ENCODE data around the gene LRP5.

The LRP5 gene

DNA sequence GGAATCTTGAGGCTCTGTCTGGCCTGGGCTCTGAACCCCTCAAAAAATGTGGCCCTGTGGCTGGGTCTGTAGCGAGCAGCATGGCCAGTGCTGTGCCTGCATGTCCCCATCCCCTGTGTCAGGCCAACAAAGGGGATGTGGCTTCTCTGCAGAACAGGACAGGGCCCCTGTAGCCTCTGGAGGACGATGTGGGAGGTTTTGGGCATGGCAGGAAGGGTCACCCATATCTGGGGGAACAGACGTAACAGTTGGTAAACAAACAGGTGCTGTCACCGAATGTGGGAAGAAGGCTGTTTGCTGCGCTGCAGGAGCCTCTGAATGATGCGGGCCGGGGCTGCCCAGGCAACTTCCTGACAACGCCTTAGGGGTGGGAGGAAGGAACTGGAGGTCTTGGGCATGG, 35.0 kb downstream of the LRP5 start:
- peak; percentile 57 for DNase-seq (ENCODE audit: low read depth)

- DNase-seq (ENCODE audit: low read depth) = no peak
Observed at GRCh38 chr11:68347841-68348240, 35.5 kb downstream of the LRP5 start.

DNA sequence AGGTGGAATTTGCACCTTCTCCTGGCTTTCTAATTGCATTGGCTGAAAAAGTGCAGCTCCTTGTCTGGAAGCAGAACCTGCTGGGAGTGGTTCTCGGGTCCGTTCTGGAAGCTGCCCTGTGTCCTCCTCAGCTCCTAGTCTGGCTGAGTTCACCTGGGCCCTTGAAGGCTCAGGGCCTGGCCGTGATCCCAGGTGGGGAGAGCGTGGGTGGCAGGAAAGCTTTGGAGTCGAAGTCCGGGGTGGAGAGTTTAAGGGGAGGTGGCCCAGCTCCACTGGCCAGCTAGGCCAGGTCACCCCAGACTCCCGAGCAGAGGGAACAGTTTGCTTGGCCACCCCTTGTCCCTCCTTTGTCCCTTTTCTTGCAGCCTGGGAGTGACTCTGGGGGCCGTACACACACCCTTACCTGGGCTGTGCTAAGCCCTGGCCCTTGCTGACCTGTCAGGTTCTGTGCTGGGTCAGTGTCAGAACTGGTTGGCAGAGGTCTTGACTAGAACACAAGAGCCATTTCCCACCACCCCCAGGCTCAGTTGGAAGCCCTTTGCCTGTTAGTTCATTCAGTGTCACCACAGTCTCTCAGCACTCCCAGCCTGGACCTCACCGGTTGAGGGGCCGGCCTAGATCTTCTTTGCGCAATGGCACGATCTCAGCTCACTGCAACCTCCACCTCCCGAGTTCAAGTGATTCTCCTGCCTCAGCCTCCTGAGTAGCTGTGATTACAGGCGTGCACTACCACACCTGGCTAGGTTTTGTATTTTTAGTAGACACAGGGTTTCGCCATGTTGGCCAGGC, 37.3 kb downstream of the LRP5 start:
- no peak for DNase-seq (ENCODE audit: low read depth)

- DNase-seq (ENCODE audit: low read depth) = no peak
Observed at GRCh38 chr11:68350759-68351449, 38.5 kb downstream of the LRP5 start.

DNA sequence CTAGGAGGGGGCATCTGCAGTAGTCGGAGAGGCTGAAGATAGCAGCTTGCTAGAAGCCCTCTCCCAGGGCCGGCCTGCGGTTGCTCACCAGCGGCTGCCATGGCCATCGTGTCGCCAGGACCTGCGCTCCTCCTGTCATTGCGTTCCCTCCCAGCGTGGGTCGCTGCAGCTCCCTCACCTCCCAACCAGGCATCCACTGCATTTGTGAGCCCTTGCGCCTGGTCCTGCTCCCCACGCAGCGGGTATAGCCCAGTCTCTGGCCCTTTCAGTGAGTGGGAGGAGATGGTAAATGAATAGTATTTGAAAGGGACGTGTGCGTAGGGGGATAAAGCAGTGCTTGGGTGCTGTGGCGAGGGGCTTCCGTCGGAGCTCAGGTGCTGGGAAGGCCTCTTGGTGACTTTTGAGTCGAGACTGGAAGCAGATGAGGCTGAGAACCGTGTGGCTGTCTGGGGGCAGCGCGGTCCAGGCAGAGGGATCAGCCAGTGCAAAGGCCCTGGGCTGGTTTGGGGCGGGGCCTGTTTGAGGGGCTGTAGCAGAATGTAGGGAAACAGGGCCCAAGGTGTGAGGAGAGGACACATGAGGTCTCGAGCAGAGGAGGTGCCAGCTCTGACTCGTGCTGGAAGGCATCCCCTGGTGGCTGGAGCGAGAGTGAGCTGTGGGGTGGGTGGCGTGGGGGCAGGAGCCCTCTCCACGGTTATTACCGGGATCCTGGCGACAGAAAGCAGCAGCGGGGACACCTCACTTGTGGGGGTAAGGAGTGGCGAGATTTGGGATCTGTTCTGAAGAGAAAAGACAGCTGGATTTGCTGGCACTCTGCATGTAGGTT, 39.3 kb downstream of the LRP5 start:
- DNase-seq (ENCODE audit: low read depth) = no peak

- DNase-seq (ENCODE audit: low read depth) = no peak
Observed at GRCh38 chr11:68352591-68352990, 40.2 kb downstream of the LRP5 start.

DNA sequence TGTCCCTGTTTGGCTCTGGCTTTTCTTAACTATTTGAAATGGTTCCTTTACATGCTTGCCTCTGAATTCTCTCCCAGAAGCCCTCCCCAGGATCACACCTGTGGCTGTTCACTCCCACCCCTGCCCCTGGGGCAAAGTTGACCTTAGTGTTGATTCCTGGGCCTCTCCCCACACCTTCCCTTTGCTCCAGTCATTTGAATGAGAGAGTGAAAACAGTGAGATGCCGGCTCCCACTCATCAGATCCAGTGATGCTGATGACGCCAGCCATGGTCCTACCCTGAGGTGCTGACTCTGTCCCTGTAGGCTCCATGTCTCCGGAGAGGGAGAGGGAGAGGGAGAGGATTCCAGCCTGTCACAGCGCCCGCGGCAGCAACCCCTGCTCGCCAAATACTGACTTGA, 40.7 kb downstream of the LRP5 start:
- DNase-seq (ENCODE audit: low read depth) = no peak

DNA sequence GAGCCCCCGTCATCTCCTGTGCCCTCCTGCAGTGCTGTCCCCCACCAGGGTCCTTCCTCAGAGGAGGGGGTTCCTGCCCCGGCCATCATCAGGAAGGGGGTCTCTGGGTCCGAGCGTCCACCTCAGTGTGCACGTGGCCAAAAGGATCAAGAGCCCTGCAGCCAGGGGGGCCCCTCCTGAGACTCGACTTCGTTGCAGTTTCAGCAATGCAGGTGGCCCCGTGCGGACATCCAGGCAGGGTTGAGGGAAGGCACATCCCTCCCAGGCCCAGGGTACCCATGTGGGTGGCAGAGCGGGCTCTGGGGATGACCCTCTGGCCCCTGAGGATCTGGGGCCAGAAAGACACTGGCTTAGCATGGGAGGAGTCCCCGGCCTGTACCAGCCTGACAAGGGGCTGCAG, 41.3 kb downstream of the LRP5 start:
- DNase-seq (ENCODE audit: low read depth) = no peak

GRCh38 chr11:68354148-68354872, 41.9 kb downstream of the LRP5 start:
- DNase-seq (ENCODE audit: low read depth) = no peak

DNA sequence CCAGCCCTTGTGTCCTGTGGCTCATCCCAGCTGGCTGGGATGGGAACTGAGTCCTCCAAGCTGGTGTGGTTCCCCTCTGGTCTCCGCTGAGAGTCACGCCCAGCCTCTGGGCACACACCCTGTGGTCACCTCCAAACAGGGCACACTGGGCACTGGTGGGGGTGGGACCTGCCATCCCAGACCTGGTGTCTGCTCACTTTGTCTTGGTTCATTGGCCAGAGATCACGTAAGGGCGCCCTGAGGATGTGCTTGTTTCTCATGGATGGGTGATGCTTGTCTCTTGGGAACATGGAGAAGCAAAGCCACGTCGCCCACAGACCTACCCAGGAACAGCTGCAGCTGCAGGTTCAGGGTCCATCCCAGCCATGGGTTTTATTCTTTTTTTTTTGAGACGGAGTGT, 43.1 kb downstream of the LRP5 start:
- no peak for DNase-seq (ENCODE audit: low read depth)

GRCh38 chr11:68357568-68357967, 45.2 kb downstream of the LRP5 start:
- DNase-seq (ENCODE audit: low read depth) = no peak

- no peak for DNase-seq (ENCODE audit: low read depth)
Observed at GRCh38 chr11:68358416-68358815, 46.0 kb downstream of the LRP5 start.

DNA sequence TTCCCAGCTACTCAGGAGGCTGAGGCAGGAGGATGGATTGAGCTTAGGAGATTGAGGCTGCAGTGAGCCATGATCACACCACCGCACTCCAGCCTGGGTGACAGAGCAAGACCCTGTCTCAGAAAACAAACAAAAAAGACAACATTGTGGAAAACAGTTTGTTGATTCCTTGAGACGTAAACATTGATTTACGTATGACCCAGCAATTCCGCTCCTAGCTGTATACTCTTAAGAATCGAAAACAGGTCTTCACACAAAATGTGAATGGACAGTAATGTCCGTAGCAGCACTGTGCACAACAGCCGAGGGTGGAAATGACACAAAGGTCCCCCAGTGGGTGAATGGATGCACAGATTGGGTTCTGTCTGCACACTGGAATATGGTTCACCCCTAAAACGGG, 49.3 kb downstream of the LRP5 start:
- DNase-seq (ENCODE audit: low read depth) = no peak

DNA sequence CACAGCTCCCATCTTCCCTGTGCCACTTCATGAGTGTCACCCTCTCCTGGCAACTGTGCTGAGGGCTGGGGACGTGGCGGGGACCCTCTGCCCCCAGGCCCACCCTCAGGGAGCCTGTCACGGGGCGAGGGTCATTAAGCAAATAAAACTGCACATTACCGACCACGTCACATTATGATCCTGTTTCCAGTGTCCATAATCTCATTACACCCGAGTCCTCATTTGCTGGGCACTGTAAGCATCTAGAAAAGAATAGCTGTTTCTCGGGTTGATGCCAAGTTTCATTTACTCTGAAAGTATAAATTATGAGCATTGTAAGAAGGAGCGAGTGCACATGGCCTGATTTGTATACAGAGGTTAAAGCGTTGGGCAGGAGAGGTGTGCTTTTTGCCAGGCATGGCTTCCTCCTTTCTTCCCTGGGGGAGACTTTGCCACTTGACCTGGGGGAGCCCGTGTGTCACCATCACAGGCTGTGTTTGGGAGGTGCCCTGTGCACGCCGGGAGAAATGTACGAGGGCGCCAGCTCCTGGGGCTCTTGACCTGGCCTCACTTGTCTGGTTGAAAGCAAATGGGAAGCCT, 50.5 kb downstream of the LRP5 start:
- DNase-seq (ENCODE audit: low read depth) = no peak

- DNase-seq (ENCODE audit: low read depth) = no peak
Observed at GRCh38 chr11:68363776-68364175, 51.4 kb downstream of the LRP5 start.

GRCh38 chr11:68364581-68364980, 52.2 kb downstream of the LRP5 start:
- DNase-seq (ENCODE audit: low read depth) = no peak

DNA sequence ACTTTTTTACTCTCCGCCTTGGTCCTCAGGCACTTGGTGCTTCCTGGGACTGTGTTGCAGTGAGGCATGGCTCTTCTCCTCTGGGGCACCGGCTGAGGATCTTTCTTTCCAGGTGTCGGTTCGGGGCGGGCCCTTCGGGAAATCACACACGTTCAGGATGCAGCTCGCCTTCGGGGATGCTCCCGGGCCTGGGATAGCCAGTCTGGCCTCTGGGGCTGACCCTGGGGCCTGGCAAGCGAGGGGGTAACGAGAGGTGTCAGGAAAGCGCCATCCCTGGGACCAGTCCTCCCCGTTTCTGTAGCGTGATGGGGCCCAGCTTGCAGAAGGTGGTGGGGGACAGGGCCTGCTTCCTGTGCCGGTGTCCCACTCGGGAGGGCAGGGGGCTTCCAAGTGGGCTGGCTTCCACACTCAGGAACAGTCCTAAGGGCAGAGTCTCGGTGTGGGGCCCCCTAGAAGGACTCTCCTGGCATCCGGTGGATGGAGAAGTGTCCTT, 53.6 kb downstream of the LRP5 start:
- no peak for DNase-seq (ENCODE audit: low read depth)

DNA sequence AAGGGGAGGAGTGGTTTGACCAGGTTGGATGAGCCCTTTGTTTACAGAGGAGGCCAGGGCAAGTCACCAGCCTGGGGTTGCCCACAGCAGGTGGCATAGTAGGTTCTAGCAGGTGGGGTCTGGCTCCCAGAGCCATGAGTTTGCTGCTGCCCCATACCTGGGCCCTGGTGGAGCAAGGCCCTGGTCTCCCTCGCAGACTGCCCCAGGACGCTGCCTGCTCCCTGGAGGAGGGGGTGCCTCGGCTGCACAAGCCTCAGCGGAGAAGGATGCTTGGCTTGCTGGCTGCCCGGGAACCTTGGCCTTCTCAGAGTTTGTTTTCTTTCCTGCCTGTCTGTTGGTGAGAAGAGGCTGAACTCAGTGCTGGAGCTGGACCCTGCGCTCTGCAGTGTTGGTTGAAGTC, 54.9 kb downstream of the LRP5 start:
- DNase-seq (ENCODE audit: low read depth) = no peak

GRCh38 chr11:68369756-68370155, 57.4 kb downstream of the LRP5 start:
- DNase-seq (ENCODE audit: low read depth) = no peak

DNA sequence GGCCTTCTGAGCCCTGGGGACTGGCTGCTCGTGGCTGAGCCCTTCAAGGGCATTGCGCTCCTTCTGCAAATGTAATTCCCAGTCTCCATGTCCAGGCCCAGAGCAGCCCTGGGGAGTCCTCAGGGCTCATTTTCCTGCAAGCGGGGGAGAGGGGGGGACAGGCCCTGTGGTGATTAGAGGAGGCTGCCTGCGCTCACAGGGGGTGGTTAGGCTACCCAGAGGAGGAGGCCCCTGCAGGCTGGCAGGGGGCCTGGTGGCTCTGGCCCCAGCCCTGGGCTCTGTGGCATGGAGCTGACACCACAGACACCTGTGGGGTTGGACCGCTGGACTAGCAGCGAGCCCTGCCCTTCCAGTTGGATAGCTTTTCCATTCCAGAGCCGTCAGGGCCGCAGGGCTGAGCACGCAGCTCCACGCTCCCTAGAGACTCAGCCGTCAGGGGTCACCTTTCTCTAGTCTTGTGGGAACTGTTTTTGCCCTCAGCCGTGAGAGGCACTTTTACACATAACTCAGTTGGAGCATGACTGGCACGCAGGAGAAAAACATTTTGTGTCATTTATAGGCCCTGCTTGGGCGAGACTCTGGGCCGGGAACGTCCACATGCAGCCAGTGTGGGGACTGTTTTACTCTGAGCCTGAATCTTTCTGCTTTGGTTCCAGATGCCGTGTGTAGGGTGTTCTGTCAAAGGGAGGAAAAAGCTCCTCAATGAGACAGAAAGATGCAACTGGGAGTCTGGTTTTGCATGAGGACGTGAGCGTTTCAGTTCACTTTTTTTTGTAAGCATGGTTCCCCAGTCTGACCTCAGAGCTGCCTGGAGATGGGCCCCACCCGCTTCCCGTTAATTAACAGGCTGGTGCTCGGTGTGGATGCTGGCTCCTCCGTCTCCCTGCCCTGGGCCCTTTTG, 58.1 kb downstream of the LRP5 start:
- DNase-seq (ENCODE audit: low read depth) = no peak

All from CMK (cell line).